Subcutaneous abdominal adipose tissue (tissue), 5 donors: ENCODE data around the gene MAPKBP1.

Source experiments
- H3K27ac ChIP-seq: one replicate; pipeline ENCODE4 v1.7.0; 2013; ENCODE audit warnings: low read depth, mild to moderate bottlenecking, inconsistent platforms, low read length, moderate library complexity
- H3K27me3 ChIP-seq, 5 donors: one replicate each; pipeline ENCODE4 v1.7.0; 2013; ENCODE audit warnings: low read length in 5 of 5, inconsistent platforms in 1 of 5; ENCODE audit not compliant: control insufficient read depth in 5 of 5, insufficient read depth in 4 of 5
- H3K36me3 ChIP-seq, 5 donors: one replicate each; pipeline ENCODE4 v1.7.0; 2013; ENCODE audit warnings: low read length in 5 of 5; ENCODE audit not compliant: control insufficient read depth in 5 of 5, insufficient read depth in 5 of 5
- H3K4me1 ChIP-seq, 5 donors: one replicate each; pipeline ENCODE4 v1.7.0; 2013; ENCODE audit warnings: low read length in 5 of 5, mild to moderate bottlenecking in 3 of 5, moderate library complexity in 1 of 5; ENCODE audit not compliant: control insufficient read depth in 5 of 5, insufficient read depth in 5 of 5
- H3K4me3 ChIP-seq, 5 donors: one replicate each; pipeline ENCODE4 v1.7.0; 2013; ENCODE audit warnings: low read length in 5 of 5, low read depth in 1 of 5
- H3K9ac ChIP-seq, 5 donors: one replicate each; pipeline ENCODE4 v1.7.0; 2013; ENCODE audit warnings: low read length in 5 of 5, mild to moderate bottlenecking in 4 of 5, moderate library complexity in 3 of 5
- H3K9me3 ChIP-seq, 5 donors: one replicate each; pipeline ENCODE4 v1.7.0; 2013; ENCODE audit warnings: low read length in 5 of 5; ENCODE audit not compliant: control insufficient read depth in 5 of 5
- donor health status: healthy.
- donor health status: healthy.
- donor health status: healthy.
- donor health status: healthy.
- donor health status: healthy.

The MAPKBP1 gene

GRCh38 chr15:41853831-41854230 is 79.5 kb downstream of the MAPKBP1 start:
- Histone ChIP-seq H3K4me1 (no peaks in the 10 kb centered on the region), H3K9ac (no peak overlapping the region), H3K27ac (no peak overlapping the region), H3K36me3 (peaks cover 0 to 9% (median 4%) of the 10 kb centered on the region in 5 donors), H3K4me3 (no peak overlapping the region), H3K27me3 (peaks cover 0 to 13% (median 5%) of the 10 kb centered on the region in 5 donors), H3K9me3 (no peaks in the 10 kb centered on the region)

GRCh38 chr15:41854443-41854842 is 80.2 kb downstream of the MAPKBP1 start:
- Histone ChIP-seq H3K9ac (no peak overlapping the region), H3K36me3 (peaks cover 0 to 3% (median 0%) of the 10 kb centered on the region in 5 donors), H3K9me3 (no peaks in the 10 kb centered on the region), H3K4me1 (no peaks in the 10 kb centered on the region), H3K27ac (no peak overlapping the region), H3K27me3 (peaks cover 0 to 13% (median 5%) of the 10 kb centered on the region in 5 donors), H3K4me3 (no peak overlapping the region)

- H3K27me3 ChIP-seq, result peaks cover 0 to 13% (median 5%) of the 10 kb centered on the region in 5 donors
- H3K36me3 ChIP-seq, result peaks cover 0 to 3% (median 0%) of the 10 kb centered on the region in 5 donors
- H3K4me3 ChIP-seq, result no peak overlapping the region
- no peak overlapping the region for H3K9ac ChIP-seq
- no peak overlapping the region for H3K27ac ChIP-seq
- H3K4me1 ChIP-seq, result peaks cover 0 to 6% (median 3%) of the 10 kb centered on the region in 5 donors
- no peaks in the 10 kb centered on the region for H3K9me3 ChIP-seq
Measured at GRCh38 chr15:41855261-41855961, 81.1 kb downstream of the MAPKBP1 start.

- H3K36me3 ChIP-seq, result peaks cover 0 to 3% (median 0%) of the 10 kb centered on the region in 5 donors
Measured at GRCh38 chr15:41856262-41856661, 82.0 kb downstream of the MAPKBP1 start.

GRCh38 chr15:41856716-41857115 is 82.4 kb downstream of the MAPKBP1 start:
- no peak overlapping the region for H3K27ac ChIP-seq
- H3K27me3 ChIP-seq, result peaks cover 0 to 13% (median 5%) of the 10 kb centered on the region in 5 donors
- H3K4me1 ChIP-seq, result peaks cover 0 to 6% (median 3%) of the 10 kb centered on the region in 5 donors

More at GRCh38 chr15:41856262-41856661, 82.0 kb downstream of the MAPKBP1 start:
- Histone ChIP-seq H3K4me3 (no peak overlapping the region), H3K27ac (no peak overlapping the region), H3K9ac (no peak overlapping the region), H3K4me1 (peaks cover 0 to 6% (median 3%) of the 10 kb centered on the region in 5 donors), H3K27me3 (peaks cover 0 to 13% (median 5%) of the 10 kb centered on the region in 5 donors), H3K9me3 (no peaks in the 10 kb centered on the region)

GRCh38 chr15:41857316-41857715 is 83.0 kb downstream of the MAPKBP1 start:
- H3K4me1 ChIP-seq, result peaks cover 0 to 6% (median 3%) of the 10 kb centered on the region in 5 donors
- no peak overlapping the region for H3K27ac ChIP-seq
- no peak overlapping the region for H3K4me3 ChIP-seq
- H3K27me3 ChIP-seq, result peaks cover 0 to 10% (median 5%) of the 10 kb centered on the region in 5 donors
- no peaks in the 10 kb centered on the region for H3K9me3 ChIP-seq
- H3K36me3 ChIP-seq, result peaks cover 0 to 8% (median 0%) of the 10 kb centered on the region in 5 donors
- no peak overlapping the region for H3K9ac ChIP-seq

More at GRCh38 chr15:41856716-41857115, 82.4 kb downstream of the MAPKBP1 start:
- no peak overlapping the region for H3K4me3 ChIP-seq
- H3K9me3 ChIP-seq, result no peaks in the 10 kb centered on the region
- no peak overlapping the region for H3K9ac ChIP-seq
- peaks cover 0 to 3% (median 0%) of the 10 kb centered on the region in 5 donors for H3K36me3 ChIP-seq

- H3K4me3 ChIP-seq, result no peak overlapping the region
Measured at GRCh38 chr15:41858756-41859155, 84.5 kb downstream of the MAPKBP1 start.

GRCh38 chr15:41860049-41860828 is 86.0 kb downstream of the MAPKBP1 start:
- H3K9ac ChIP-seq, result no peak overlapping the region
- H3K27ac ChIP-seq, result no peak overlapping the region
- H3K4me3 ChIP-seq, result no peak overlapping the region
- H3K4me1 ChIP-seq, result peaks cover 0 to 6% (median 3%) of the 10 kb centered on the region in 5 donors
- peaks cover 0 to 15% (median 0%) of the 10 kb centered on the region in 5 donors for H3K36me3 ChIP-seq
- H3K9me3 ChIP-seq, result no peaks in the 10 kb centered on the region
- H3K27me3 ChIP-seq, result peaks cover 0 to 7% (median 3%) of the 10 kb centered on the region in 5 donors

More at GRCh38 chr15:41858756-41859155, 84.5 kb downstream of the MAPKBP1 start:
- Histone ChIP-seq H3K27ac (no peak overlapping the region), H3K9me3 (no peaks in the 10 kb centered on the region), H3K4me1 (peaks cover 0 to 6% (median 3%) of the 10 kb centered on the region in 5 donors), H3K9ac (no peak overlapping the region), H3K36me3 (peaks cover 0 to 16% (median 0%) of the 10 kb centered on the region in 5 donors), H3K27me3 (peaks cover 0 to 7% (median 5%) of the 10 kb centered on the region in 5 donors)

- Histone ChIP-seq H3K4me1 (peaks cover 0 to 6% (median 3%) of the 10 kb centered on the region in 5 donors), H3K27ac (no peak overlapping the region), H3K9me3 (no peaks in the 10 kb centered on the region), H3K4me3 (no peak overlapping the region), H3K9ac (no peak overlapping the region), H3K36me3 (peaks cover 0 to 14% (median 0%) of the 10 kb centered on the region in 5 donors), H3K27me3 (peaks cover 0 to 5% (median 0%) of the 10 kb centered on the region in 5 donors)
Measured at GRCh38 chr15:41861736-41862356, 87.6 kb downstream of the MAPKBP1 start.
